Inflammatory macrophage treated with lipopolysaccharide for 4 hours (primary cell): ENCODE data around the gene CCDC69.

Source experiments
- DNase-seq: peaks from one replicate; pipeline ENCODE4 v3.0.0-alpha.2; 2020

The CCDC69 gene

DNA sequence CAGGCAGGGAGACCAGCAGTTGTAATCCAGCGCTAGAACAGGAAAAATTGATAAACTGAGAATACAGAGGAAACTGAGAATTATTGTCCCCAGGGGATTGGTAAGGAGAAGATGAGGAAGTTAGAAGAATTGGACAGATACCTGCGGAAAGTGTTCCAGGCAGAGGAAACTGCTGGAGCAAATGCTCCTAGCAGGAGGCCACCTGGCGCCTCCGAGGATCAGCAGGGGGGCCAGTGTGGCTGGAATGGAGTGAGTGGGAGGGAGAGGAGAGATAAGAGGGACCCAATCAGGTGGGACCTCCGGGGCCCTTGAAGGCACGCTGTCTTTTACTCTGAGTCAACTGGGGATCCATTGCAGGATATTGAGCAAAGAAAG, 65.6 kb downstream of the CCDC69 start:
- DNase-seq: no peak

DNA sequence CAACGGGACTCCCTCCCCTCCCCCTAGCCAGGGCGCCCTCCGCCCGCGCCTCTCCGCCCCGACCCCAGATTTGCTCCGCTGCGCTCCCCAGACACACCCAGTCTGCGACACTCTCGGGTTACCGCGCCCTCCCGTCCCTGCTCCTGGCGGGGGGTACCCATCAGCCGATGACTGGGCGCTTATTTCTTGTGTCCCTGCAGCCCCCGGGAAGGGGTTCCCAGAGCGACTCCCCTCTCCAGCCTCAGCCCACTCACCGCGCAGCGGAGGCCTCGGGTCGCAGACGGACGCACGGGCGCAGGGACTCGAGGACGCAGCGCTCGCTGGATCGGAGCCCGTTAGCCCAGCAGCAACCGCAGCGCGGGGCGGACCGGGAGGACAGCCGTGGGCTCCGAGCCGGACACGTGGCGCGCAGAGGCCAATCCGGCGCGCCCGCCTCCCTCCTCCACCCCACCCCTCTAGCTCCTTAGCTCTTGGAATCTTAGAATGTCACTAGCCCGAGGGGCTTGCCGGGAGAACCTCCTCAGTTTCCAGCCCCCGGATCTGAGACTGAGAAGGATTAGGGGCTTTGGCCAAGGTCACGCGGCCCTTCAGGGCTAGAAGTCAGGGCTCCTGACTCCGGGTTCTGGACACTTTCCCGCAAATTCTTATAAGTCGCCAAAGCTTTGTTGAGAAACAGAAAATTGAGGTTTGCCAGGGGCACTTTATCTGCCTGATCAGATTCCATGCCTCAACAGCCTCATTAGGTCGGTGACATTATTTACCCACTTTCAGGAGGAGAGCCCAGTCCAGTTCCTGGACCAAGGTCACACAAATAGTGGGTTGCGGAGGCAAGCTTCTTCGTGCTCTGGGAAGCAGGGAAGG, 66.2 kb downstream of the CCDC69 start, which contains the start of gene ANXA6:
Gene ANXA6, minus strand, starts transcription at position 354 of the 861 bp plus-strand sequence. CDS start 9,878 bp downstream, outside the sequence.
- peak; percentile 80 for DNase-seq

DNA sequence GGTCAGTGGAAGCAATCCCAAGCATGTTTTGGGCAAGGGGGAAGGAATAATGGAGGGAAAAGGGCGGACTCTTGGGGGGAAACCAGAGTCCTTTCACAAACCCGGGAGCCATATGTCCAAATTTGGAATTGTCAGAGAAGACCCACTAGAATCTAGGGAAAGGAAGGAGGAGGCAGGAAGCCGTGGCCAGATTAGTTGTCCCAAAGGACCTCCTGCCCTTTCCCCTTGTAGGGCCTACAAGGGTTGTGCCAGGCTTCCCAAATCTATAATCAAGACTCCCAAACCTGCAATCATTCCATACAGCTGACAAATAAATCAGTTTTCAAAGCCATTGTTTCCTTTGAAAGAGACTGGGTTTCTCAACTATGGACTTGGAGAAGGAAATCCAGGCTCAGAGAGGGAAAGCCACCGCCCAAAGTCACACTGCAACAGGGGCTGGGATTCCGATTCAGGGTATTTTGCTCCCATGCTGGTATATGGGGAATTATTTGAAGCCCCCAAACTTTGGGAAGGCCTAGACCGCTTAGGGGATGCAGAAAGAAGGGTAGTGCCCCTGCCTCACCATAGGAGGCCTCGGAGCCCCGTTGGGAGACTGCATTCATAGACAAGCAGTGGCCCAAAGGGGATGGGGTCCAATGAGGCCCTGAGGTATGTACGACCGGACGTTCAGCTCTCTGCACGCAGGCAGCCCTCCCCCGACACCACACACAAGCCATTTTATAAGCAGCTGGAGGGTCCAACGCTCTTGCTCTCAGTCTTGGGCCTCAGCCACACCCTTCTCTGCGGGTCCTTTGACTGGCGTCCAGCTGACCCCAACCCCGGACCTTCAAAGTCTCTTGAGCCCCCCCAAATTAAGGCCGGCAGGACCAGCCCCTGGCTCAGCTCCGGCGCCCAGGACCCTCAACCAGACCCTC, 67.1 kb downstream of the CCDC69 start:
- no peak for DNase-seq

DNA sequence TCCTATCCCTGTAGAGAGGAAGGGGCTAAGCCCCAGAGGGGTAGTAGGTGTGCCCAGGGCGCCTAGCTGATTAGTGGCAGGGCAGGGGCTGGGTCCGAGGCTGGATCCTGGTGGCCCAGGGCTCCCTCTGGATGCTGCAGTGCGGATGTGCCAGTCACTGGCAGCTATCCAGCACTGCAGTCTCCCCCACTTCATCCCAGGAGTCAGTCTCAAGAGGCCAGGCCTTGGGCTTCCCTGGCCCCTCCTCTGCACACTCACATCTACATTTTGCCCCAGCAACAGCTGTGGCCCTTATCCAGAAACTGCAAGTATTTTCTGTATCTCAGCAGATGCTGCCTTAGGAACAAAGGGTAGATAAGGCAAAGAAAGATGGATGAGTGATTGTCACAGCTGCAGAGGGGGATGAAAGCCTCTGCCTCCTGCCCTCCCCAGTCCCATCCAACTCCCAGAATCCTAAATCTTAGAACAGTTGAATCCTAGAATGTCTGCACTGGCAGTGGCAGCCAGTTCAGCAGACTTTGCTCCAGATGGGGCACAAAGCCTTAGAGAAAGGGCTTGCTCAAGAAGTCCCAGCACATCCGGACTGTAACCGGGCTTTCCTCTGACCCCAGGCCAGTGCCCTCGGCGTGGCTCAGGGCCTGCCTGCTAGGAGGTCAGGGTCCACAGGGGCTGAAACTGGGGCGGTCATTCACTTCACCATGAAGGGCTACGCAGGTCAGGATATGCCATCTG, 68.0 kb downstream of the CCDC69 start:
- no peak for DNase-seq

DNA sequence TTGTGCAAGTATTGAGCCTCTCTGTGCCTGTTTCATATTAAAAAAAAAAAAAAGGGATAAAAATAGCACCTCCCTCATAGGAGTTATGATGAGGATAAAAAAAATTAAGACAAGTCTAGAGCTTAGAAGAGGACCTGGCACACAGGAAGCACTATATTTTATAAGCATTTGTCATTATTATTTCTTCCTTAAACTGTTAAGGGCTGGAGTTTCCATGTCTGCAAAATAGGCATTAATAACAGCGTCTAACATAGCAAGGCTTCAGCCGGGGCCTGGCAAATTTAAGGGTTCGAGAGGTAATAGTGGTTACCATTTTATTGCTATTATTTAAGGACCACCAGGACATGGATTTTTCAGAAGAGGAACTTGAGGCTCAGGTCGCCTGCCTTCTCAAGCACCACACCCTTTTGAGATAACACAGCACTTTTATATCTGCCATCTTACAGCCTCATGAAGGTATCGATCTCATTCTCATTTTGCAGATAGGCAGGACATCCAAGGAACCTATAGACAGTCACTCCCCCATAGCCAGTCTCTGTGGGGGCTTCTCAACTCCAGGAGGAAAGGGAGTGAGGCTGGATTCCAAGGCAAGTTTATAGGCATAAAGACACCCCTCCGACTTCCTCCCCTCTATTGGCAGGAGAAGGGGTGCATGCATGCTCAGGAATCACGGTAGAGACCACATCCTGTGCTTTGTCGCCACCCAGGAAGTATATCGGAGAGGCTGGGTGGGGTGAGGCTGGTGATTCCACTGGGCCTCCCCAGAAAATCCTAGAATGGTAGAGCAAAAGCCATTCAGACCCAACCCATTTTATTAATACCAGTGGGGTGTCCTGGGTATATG, 68.7 kb downstream of the CCDC69 start:
- peak; percentile 56 for DNase-seq

DNA sequence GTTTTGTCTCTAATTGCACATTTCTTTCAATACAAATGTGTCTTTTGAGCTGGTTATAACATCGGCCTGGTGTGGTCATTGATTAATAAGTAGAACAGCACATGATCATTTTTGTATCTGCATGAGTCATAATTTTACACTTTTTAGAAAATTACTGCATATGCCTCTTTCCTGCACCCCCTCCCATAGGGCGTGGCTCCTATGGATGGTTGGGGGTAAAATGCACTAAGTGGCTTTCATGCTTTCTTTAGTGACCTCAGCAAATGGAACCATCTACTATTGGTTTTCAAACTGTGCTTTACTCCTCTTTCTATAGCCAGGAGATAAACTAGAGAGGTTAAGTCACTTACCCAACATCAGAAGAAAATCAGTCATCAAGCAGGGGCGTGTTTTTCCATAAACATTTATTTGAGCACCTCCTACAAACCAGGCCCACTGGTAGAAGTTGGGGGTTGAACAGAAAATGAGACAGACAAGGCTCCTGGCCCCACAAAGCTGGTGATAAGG, 70.1 kb downstream of the CCDC69 start:
- no peak for DNase-seq

DNA sequence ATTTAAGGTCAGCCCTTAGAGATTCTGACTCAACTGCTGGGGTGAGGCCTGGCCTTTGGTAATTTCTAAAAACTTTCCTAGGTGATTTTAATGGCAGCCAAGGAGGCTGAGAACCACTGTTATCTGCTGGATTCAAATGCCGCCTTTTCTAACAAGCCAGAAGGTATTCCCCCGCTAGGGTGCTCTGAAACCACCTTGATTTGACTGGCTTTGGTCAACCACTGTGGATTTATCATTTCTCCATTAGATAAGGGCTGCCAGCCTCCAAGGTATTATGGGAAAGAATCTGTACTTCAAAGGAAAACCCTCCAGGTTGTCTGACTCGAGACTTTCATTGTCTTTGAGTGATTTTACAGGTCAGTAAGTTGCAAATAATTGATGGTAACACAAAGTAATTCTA, 70.6 kb downstream of the CCDC69 start:
- DNase-seq: no peak

DNA sequence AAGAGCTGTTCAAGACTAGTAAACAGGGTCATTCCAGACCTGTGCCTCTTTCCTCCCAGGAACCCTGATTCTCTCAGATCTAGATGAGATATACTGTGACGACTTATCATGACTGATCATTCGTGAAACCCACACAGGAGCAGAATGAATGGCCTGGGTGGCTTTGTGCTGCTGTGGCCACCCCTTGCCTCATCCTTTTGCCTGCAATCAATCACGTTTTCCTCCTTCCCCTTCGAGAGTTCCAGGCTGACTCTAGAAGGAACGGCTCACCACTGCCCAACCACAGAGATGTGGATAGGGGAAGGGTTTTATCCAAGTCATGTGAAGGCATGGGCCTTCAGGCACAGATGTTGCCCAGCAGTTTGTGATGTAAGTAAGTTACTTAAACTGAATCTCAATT, 72.1 kb downstream of the CCDC69 start:
- peak; percentile 98 for DNase-seq

DNA sequence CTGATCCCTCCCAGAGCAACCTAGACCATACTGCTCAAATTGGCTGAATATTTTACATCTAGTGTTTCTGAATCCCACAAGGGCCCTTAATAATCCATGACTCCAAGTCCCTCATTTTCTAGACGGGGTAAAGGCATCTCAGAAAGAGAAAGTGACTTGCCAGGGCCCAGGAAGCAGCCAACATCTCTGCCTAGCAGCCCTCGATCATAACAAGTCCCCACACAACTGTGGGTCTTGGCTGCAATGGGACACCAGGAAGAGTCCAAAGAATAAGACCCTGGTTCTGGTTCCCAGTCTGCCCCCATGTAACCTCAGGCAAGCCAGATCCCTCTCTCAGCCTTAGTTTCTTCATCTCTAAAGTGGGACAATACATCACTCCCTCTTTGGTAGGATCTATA, 72.6 kb downstream of the CCDC69 start:
- DNase-seq: no peak

DNA sequence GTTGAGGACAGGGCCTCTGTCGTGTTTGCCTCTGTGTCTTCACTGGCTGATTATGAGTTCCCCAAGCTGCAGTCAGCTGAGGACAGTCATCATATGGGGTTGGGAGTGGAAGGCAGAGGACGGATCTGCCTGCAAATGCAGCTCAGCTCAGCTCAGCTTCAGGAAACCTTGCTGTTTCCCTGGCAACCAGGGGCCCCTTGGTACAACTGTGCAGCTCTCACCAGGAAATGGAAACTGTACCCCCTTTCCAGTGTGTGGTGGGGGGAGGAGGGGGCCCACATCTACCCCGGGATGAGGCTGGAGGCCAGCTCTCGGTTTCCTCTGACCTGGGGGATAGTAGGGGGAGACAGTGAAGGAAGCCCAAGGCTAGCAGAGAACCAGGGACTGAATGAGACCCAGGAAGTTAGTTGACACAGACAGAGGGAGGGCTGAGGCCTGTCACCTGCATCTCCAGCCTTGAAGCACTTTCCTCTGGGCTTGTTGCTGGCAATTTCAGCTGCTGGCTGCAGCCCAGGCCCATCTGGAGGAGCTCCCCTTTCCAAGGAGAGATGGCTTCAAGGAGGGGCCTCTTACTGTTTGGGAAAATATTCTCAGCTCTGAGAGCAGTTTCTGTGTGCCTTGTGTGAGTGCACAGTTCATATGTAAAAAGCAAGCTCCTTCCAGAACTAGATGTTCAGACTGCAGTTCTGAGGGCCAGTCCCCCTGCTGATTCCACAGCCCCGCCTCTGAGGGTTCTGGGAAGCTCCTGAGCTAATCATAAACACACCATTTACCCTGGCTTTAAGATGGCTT, 73.2 kb downstream of the CCDC69 start:
- DNase-seq: peak; percentile 70

DNA sequence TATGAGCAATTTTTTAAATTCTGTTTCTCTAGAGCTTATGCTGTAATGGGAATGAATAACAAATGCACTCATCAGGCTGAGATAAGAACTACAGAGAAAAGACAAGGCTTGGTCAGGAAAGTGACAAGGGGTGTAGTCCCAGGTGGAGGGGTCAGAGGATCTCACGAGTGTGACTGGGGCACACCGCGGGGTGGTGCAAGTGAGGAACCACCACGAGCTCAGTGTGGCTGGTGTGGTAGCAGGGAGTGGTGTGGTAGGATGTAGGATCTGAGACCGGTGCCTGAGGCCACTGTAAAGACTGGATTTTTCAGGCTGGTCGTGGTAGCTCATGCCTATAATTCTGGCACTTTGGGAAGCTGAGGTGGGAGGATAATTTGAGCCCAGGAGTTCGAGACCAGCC, 75.3 kb downstream of the CCDC69 start:
- no peak for DNase-seq

DNA sequence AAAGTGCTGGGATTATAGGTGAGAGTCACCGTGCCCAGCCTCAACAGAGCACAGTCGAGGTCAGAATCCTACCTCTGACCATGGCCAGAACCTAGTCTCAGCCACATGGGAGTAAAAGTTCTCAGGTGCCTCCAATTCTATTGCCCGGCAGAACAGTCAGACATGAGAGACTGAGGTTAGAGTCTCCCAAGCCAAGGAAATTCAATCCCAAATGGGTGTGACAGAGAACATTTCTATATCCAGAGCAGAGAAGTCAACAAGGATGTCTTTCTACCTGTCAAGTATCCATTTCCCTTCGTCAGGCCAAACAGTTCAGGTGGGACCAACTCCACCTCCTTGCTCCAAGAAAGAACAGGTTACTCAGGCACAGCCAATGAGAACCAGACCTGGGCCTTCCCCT, 76.9 kb downstream of the CCDC69 start:
- DNase-seq: no peak

DNA sequence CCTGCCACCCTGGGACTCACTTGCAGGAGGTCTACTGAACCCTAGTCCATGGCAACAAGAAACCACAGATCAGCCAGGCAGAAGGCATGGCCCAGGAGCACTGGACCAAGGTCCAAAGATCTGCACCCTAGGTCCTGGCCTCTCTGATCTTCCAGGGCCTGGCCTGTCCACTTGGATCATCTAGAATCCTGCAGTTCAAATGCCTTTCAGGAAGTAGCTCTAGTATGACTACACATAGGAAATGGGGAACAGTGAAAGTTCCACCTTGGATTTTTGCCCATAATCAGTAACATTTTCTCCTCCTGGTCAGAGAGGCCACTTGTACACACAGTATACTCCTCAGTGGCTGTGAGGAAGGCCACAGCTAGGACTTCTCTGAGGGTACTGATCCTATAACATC, 77.8 kb downstream of the CCDC69 start:
- peak; percentile 39 for DNase-seq

DNA sequence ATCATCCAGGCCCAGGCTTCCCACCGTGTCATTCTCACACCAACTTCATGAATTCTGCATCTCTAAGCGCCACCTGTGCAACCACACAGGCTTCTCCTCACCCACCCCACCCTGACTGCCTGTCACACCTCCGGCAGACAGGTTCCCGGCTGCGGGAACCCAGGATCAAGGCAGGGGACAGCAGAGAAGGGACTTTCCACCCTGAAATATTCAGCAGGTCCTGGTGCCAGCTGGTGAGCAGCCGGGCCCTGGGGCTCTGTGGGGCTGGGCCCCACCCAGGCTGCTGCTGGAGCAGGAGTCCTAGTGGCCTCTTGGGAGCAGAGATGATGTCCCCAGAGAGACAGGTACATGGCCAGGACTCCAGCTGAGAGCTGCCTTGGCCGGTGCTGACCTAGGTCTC, 79.0 kb downstream of the CCDC69 start:
- DNase-seq: no peak

DNA sequence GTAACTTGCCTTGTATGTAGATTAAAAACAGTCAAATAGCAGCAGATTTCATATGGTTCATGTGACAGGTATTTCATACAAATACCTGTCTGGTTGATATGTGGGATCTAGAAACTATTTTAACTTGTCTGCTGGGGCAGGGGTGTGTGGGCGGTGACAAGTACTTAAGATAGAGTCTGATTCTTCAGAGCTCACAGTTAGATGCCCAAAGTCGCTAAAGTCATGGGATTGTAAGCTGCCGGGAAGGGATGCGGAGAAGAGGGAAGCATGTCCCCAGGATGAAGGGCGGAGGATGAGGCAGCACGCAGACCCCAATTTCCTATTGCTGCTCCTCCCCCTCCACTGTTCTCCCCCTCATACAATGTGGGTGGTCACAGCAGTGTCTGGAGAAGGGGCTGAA, 79.6 kb downstream of the CCDC69 start:
- DNase-seq: no peak

DNA sequence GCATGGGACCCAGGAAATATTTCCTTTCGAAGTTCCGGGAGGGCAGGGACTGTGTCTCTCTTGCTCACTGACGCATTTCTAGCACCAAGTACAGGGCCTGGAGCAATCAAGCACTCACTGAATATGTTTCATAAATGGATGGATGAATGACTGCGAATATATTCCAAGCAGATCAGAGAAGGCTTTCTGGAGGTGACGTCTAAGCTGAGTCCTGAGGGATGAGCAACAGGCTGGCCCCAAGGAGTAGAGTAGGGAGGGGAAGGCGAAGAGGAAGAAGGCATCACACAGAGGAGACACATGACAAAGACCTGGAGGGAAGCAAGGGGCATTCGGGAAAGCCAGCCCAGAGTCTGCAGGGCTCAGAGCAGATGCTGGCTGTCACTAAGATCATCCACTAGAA, 80.2 kb downstream of the CCDC69 start:
- DNase-seq: no peak

DNA sequence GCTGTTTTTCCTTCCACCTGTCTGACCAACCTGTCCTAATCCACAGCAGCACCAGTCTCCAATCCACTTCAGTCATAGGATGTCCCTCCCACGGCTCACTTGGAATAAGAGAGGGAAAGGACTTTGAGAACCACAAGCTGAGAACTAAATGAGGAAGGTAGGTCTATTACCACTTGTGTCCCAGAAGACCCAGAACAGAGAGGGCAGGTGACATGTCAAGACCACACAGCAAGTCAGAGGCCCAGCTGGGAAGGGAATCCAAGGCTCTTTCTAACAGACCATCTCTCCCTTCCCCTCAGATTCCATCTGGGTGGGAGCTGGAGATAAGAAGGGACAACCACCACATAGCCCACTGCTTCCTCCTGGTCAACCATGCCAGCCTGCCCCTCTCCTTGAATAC, 81.0 kb downstream of the CCDC69 start:
- DNase-seq: no peak

DNA sequence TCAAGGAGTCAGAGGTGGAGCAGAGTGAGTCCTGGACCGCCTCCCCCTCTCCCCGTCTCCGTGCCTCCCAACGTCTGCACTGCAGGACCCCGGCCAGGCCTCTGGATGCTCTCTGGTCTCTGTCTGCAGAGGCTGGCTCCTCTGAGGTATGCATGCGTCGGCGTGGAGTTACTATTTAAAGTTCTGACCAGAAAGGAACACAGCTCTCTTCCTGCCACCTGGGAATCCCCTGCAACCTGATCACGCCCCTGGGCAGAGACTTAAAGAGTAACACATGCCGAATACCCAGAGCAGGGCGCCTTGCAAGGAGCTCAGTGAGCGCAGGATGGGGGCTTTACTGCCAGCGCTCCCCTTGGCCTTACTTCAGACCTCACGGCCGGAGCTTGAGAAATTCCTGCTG, 82.4 kb downstream of the CCDC69 start:
- no peak for DNase-seq

DNA sequence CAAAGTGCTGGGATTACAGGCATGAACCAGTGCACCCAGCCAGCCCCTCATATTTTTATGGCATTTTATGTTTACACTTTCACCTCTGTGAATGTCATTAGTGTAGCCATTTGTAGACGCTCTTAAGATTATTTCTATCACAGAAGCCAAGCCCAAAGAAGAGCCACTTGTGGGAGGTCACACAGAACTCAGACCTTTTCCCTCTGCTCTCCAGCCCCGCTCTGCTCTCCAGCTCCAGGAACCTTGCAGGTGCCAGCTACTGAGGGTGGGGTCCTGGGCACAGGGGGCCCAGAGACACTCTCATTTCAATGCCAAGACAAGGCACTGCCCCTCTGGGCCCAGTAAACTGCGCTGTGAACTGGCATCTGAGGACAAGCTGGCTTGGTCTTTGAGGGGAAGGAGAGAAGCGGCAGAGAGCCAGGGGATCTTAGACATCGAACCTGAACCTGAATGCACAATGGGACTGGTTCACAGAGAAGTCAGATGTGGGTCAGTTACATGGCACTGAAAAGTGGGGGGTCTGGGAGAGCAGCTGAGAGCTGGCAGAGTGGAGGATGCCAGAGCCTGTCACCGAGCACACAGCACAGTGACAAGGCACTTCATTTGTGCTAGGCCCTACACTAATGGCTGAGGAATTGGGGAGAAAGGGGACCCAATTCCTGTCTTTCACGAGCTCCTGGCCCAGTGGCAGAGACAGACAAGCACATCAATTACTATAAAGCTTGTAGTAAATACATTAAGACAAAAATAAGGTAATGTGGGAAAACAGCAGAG, 83.0 kb downstream of the CCDC69 start:
- DNase-seq: no peak

DNA sequence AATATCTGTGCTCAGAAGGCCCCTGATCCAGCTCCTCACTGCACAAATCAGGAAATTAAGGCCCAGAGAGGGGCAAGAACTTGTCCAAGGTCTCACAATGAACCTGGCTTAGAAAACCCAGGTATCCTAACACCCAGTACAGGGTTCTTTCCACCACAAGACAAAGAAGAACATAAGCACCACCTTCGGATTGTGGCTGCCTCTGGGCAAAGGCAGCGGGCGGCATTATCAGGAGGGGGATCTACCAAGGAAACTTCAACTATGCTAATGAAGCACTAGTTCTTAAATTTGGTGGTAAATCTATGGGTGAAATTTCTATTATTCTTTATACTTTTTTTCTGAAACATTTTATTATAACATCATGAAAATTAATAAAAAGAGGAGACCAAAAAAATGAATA, 84.2 kb downstream of the CCDC69 start:
- DNase-seq: no peak
